ENCODE data around the gene LATS1.

Gene LATS1

DNA sequence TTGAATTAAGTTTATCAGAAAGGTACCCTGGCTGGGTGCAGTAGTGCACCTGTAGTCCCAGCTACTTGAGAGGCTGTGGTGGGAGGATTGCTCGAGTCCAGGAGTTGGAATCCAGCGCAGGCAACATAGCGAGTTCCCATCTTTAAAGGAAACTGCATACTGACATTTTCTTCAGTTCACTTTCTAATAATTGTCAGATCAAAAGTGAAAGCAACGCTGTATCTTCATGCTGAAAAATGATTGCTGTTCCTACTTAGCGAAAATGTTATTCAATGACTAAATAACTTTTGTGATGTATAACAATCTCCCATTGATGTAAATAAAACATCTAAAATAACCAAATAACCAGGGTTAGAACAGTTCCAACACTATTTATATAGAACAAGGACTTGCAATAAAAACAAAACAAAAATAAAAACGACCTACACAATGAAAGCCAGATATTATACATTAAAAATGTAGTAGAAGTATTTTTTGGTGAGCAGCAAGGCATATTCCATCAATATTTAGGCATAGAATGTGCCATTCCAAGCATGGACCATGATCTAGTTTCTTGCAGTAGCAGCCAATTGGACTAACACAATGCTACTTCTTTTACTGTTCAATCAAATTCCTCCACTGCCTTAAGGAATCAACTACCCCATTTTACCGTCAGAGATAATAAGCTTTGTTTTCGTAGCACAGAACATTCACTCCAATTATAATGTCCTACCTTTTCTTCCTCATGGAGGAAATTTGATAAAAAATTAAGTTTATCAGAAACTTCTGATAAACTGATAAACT, 1.5 kb downstream of the LATS1 start:
- H3K27ac ChIP-seq, result no peak overlapping the region
- ChIA-PET CTCF (interaction anchor here (0.7 kb wide), 1 partner anchor 95 kb away, joined by 8 read pairs; no protein-coding TSS in a partner anchor), POLR2A (ENCODE audit: low non-redundant PET) (interaction anchor here (0.6 kb wide), 1 partner anchor 29 kb away, joined by 3 read pairs; no protein-coding TSS in a partner anchor)
- peak; percentile 30 for DNase-seq (ENCODE audit: low spot score)
- no peak for TF ChIP-seq CTCF (conservative IDR thresholded peaks at IDR 0.05; ENCODE audit: low read depth)

- no peak for DNase-seq (ENCODE audit: low spot score)
- POLR2A ChIA-PET (ENCODE audit: low non-redundant PET), result no interaction called here
- CTCF ChIA-PET, result no interaction called here
- no peak for TF ChIP-seq CTCF (conservative IDR thresholded peaks at IDR 0.05; ENCODE audit: low read depth)
- no peak overlapping the region for H3K27ac ChIP-seq
Measured at GRCh38 chr6:149714442-149714841, 3.5 kb downstream of the LATS1 start.

GRCh38 chr6:149711711-149712110, 6.2 kb downstream of the LATS1 start:
- CTCF ChIA-PET, result no interaction called here
- DNase-seq (ENCODE audit: low spot score), result no peak
- POLR2A ChIA-PET (ENCODE audit: low non-redundant PET), result no interaction called here
- no peak for TF ChIP-seq CTCF (conservative IDR thresholded peaks at IDR 0.05; ENCODE audit: low read depth)
- no peak overlapping the region for H3K27ac ChIP-seq

GRCh38 chr6:149701714-149702113, 16.2 kb downstream of the LATS1 start:
- no peak overlapping the region for H3K27ac ChIP-seq
- CTCF ChIA-PET, result no interaction called here
- POLR2A ChIA-PET (ENCODE audit: low non-redundant PET), result no interaction called here
- no peak for DNase-seq (ENCODE audit: low spot score)
- TF ChIP-seq CTCF (conservative IDR thresholded peaks at IDR 0.05; ENCODE audit: low read depth), result no peak

- no peak for TF ChIP-seq CTCF (conservative IDR thresholded peaks at IDR 0.05; ENCODE audit: low read depth)
- ChIA-PET CTCF (no interaction called here), POLR2A (ENCODE audit: low non-redundant PET) (interaction anchor here (0.7 kb wide), 1 partner anchor 1360 kb away, joined by 3 read pairs; no protein-coding TSS in a partner anchor)
- no peak overlapping the region for H3K27ac ChIP-seq
- DNase-seq (ENCODE audit: low spot score), result no peak
Measured at GRCh38 chr6:149699150-149699549, 18.8 kb downstream of the LATS1 start.

- ChIA-PET POLR2A (ENCODE audit: low non-redundant PET) (no interaction called here), CTCF (interaction anchor here (1.0 kb wide), 1 partner anchor 13 kb away, joined by 5 read pairs; no protein-coding TSS in a partner anchor)
- no peak for TF ChIP-seq CTCF (conservative IDR thresholded peaks at IDR 0.05; ENCODE audit: low read depth)
- H3K27ac ChIP-seq, result no peak overlapping the region
- DNase-seq (ENCODE audit: low spot score), result no peak
Measured at GRCh38 chr6:149698175-149698574, 19.7 kb downstream of the LATS1 start.

Data from RWPE1 (cell line).